Measurements from ENCODE around the gene ALG14.

ALG14 gene

DNA sequence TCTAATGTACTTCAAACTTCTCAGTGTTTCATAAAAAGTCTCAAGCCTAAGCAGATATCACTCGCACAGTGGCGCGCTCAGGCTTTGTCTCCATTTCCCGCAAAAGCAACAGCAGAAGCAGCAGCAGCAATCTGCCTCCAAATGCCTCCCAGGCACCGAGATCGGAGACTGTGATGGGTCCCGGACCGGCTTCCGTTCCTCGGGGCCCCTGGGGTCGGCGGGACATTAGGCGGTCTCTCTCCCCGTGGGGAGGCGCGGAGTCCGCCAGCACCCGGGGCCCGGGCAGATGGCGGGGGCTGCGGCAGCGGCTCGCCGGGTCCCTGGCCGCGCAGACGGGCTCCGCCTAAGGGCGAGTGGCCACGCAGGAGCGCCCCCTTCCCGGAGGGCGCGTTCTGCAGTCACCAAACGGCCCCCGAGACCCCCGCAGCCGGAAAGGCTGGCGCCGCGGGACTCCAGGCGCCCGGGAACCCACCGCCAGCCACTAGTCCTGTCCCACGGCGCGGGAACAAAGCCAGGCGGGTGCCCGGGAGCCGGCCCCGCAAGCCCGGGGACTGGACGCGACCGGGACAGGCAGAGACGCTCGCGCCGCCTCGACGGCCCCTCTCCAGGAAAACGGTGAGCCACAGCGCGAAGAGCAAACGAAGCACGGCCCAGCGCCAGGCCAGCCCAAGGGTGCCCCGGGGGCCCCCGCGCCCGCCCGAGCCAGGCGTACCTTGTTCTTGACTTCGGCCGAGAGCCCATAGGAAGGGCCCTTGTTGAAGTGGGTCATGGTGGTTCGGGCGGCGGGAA, 146.4 kb downstream of the ALG14 start:
- DNase-seq, result peak; percentile 23 to 34

DNA sequence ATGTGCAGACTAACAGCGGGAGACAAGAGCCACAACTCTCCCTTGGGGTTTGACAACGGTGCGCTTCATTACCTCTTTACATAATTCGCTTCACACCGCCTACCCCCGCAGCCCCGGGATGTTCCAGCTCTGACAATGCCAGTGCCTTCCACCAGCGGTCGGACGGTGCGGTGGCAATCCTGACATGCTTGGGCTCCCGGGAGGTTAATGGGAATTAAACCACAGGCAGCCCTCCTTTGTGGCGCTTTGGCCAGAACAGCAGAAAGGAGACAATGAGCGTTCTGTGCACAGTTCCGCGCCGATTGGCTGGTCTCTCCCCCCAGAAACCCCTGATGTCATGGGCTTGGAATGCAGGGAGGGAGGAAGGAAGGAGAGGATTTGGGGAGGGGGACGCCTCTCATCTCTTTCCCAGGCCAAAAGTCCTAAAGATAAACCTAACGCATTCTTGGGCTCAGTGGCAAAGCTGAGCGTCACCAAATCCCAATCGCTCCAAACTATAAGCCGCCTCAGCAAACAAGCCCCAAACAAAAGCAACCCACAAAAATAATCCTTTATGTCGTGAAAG, 147.1 kb downstream of the ALG14 start:
- DNase-seq, result peak in 1 of 2 donors; percentile 11

DNA sequence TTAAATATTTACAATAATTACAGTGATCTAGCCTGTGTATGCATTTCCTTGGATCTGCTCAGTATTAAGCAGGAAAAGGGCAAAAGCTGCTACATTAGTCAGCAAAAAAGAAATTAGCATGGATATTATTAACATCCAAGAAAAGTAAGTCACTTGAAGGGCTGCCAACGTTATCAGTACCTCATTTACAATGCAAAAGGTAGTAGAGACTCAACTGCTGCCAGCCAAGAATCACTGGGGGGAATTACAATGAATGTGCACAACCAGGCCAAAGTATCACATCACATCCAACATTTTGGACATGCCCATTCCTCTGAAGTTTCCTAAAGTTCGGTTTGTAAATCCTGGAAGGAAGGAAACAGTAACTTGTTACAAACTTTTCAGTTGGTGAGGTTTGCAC, 147.7 kb downstream of the ALG14 start:
- DNase-seq, result no peak
